Measurements from ENCODE around the gene TIMM50.

- TF ChIP-seq TAF1 (conservative IDR thresholded peaks at IDR 0.05) (no peak), CTCF (IDR thresholded peaks at IDR 0.05; ENCODE audit: low read depth, low read length, missing input control) (no peak), GABPA (IDR thresholded peaks at IDR 0.05 in 1 of 2, conservative IDR thresholded peaks at IDR 0.05 in 1 of 2) (no peak), ATF3 (IDR thresholded peaks at IDR 0.05) (no peak)
- TF ChIP-seq, protein P1, sequence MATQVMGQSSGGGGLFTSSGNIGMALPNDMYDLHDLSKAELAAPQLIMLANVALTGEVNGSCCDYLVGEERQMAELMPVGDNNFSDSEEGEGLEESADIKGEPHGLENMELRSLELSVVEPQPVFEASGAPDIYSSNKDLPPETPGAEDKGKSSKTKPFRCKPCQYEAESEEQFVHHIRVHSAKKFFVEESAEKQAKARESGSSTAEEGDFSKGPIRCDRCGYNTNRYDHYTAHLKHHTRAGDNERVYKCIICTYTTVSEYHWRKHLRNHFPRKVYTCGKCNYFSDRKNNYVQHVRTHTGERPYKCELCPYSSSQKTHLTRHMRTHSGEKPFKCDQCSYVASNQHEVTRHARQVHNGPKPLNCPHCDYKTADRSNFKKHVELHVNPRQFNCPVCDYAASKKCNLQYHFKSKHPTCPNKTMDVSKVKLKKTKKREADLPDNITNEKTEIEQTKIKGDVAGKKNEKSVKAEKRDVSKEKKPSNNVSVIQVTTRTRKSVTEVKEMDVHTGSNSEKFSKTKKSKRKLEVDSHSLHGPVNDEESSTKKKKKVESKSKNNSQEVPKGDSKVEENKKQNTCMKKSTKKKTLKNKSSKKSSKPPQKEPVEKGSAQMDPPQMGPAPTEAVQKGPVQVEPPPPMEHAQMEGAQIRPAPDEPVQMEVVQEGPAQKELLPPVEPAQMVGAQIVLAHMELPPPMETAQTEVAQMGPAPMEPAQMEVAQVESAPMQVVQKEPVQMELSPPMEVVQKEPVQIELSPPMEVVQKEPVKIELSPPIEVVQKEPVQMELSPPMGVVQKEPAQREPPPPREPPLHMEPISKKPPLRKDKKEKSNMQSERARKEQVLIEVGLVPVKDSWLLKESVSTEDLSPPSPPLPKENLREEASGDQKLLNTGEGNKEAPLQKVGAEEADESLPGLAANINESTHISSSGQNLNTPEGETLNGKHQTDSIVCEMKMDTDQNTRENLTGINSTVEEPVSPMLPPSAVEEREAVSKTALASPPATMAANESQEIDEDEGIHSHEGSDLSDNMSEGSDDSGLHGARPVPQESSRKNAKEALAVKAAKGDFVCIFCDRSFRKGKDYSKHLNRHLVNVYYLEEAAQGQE (IDR thresholded peaks at IDR 0.05): no peak
These were observed 11.1 kb upstream of the TIMM50 start for GRCh38 chr19:39469567-39469966.

All from liver (tissue), 3 donors.